SK-N-SH treated with all-trans-retinoic acid at 6 μM for 48 hours (cell line): ENCODE data around the gene CABP1.
"Not testable (repeated sequence)": the region's sequence is repeated elsewhere in the genome, so short reads cannot be mapped to it uniquely, and the experiment has no call there.

ENCODE experiments used
- GLIS3 ChIP-seq: fragments of 250-450 bp; sonication (Bioruptor Pico); IDR thresholded peaks from 2 replicates; pipeline ENCODE4 v1.5.0; 2020; ENCODE audit warnings: mild to moderate bottlenecking, moderate library complexity
- ISL1 ChIP-seq: fragments of 250-450 bp; sonication (Bioruptor Pico); IDR thresholded peaks from 2 replicates; pipeline ENCODE4 v2.1.2; 2022; ENCODE audit warnings: mild to moderate bottlenecking, moderate library complexity
- PPARA ChIP-seq: fragments of 250-450 bp; sonication (Bioruptor Pico); IDR thresholded peaks from 2 replicates; pipeline ENCODE4 v1.5.0; 2020; ENCODE audit warnings: mild to moderate bottlenecking, borderline replicate concordance
- ZNF8 ChIP-seq: fragments of 450-650 bp; formaldehyde crosslinking; IDR thresholded peaks from 2 replicates; pipeline ENCODE4 v1.5.0; 2020; ENCODE audit warnings: mild to moderate bottlenecking, moderate library complexity
- TF ChIP-seq, protein P1 (sequence below): fragments of 250-450 bp; sonication (Bioruptor Pico); IDR thresholded peaks from 2 replicates; pipeline ENCODE4 v1.8.0; 2021; ENCODE audit warnings: low read depth, mild to moderate bottlenecking, moderate library complexity, borderline replicate concordance
- TF ChIP-seq, protein P2 (sequence below): fragments of 250-450 bp; sonication (Bioruptor Pico); IDR thresholded peaks from 2 replicates; pipeline ENCODE4 v1.5.0; 2020; ENCODE audit warnings: mild to moderate bottlenecking, moderate library complexity

GRCh38 chr12:120617193-120617592 lies 23.2 kb upstream of the CABP1 start:
- TF ChIP-seq, protein P1, sequence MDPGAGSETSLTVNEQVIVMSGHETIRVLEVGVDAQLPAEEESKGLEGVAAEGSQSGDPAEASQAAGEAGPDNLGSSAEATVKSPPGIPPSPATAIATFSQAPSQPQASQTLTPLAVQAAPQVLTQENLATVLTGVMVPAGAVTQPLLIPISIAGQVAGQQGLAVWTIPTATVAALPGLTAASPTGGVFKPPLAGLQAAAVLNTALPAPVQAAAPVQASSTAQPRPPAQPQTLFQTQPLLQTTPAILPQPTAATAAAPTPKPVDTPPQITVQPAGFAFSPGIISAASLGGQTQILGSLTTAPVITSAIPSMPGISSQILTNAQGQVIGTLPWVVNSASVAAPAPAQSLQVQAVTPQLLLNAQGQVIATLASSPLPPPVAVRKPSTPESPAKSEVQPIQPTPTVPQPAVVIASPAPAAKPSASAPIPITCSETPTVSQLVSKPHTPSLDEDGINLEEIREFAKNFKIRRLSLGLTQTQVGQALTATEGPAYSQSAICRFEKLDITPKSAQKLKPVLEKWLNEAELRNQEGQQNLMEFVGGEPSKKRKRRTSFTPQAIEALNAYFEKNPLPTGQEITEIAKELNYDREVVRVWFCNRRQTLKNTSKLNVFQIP (CRISPR knock-in tag) = not testable (repeated sequence)
- TF ChIP-seq ISL1, ZNF8, PPARA, GLIS3 (CRISPR knock-in tag): not testable (repeated sequence)
- TF ChIP-seq, protein P2, sequence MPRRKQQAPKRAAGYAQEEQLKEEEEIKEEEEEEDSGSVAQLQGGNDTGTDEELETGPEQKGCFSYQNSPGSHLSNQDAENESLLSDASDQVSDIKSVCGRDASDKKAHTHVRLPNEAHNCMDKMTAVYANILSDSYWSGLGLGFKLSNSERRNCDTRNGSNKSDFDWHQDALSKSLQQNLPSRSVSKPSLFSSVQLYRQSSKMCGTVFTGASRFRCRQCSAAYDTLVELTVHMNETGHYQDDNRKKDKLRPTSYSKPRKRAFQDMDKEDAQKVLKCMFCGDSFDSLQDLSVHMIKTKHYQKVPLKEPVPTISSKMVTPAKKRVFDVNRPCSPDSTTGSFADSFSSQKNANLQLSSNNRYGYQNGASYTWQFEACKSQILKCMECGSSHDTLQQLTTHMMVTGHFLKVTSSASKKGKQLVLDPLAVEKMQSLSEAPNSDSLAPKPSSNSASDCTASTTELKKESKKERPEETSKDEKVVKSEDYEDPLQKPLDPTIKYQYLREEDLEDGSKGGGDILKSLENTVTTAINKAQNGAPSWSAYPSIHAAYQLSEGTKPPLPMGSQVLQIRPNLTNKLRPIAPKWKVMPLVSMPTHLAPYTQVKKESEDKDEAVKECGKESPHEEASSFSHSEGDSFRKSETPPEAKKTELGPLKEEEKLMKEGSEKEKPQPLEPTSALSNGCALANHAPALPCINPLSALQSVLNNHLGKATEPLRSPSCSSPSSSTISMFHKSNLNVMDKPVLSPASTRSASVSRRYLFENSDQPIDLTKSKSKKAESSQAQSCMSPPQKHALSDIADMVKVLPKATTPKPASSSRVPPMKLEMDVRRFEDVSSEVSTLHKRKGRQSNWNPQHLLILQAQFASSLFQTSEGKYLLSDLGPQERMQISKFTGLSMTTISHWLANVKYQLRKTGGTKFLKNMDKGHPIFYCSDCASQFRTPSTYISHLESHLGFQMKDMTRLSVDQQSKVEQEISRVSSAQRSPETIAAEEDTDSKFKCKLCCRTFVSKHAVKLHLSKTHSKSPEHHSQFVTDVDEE (CRISPR knock-in tag) = not testable (repeated sequence)
